Measurements from ENCODE around the gene KPNA5. TPM values are rescaled to one million over a fixed set of nuclear protein-coding genes. Genes with fewer than 3 reads are reported as not detected.

Gene KPNA5
- total RNA-seq, 1 donor from 2014 or later: 10.4 TPM

DNA sequence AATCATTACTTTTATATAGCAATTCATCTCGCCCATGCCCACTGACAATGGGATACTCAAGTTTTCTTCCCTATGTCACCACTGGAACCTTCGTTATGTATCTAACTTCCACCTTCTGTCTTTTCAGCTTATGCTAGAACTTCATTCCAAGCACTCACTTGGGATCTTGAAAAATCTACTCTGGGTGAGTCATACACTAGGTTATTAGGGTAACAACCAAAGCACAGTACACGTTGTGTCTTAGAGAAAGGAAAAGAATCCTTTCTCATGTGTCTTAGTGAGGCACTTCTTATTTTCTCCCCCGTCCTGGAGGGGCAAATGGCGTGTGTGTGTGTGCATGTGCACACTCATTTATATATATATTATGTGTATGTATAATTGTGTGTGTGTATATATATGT is 102.8 kb downstream of the KPNA5 start:
- H3K27me3 Mint-ChIP-seq (ENCODE audit: unreplicated experiment): peaks cover 21% of the 10 kb centered on the region
- H3K4me3 Mint-ChIP-seq (ENCODE audit: unreplicated experiment): no peak overlapping the region
- H3K9me3 Mint-ChIP-seq (ENCODE audit: unreplicated experiment): no peaks in the 10 kb centered on the region
- no peaks in the 10 kb centered on the region for H3K4me1 Mint-ChIP-seq (ENCODE audit: unreplicated experiment)
- H3K27ac Mint-ChIP-seq (ENCODE audit: unreplicated experiment): no peak overlapping the region
- TF ChIP-seq CTCF (IDR thresholded peaks at IDR 0.05): no peak
- H3K36me3 Mint-ChIP-seq (ENCODE audit: unreplicated experiment): no peaks in the 10 kb centered on the region
- DNase-seq (ENCODE audit: extremely low spot score, unreplicated experiment): no peak

Other genes starting within 250 kb of the KPNA5 start
- gene CALHM6, start 219.8 kb upstream of the KPNA5 start, total RNA-seq: 0.94 and 1.3 TPM in 2 replicates
- gene CALHM5, start 169.6 kb upstream of the KPNA5 start, total RNA-seq: 4.9 and 5.6 TPM in 2 replicates
- gene TRAPPC3L, start 135.5 kb upstream of the KPNA5 start, total RNA-seq: not detected in 2 replicates
- not detected in 2 replicates for gene CALHM4, start 127.5 kb upstream of the KPNA5 start, total RNA-seq
- 37.2 and 43.6 TPM in 2 replicates for gene RWDD1, start 109.7 kb upstream of the KPNA5 start, total RNA-seq
- 0.24 and 0.38 TPM in 2 replicates for gene RSPH4A, start 64.7 kb upstream of the KPNA5 start, total RNA-seq
- gene ZUP1, start 12.4 kb upstream of the KPNA5 start, total RNA-seq: 9.4 and 10.0 TPM in 2 replicates
- gene FAM162B, start 84.5 kb downstream of the KPNA5 start, total RNA-seq: not detected in 2 replicates
- not detected in 2 replicates for gene GPRC6A, start 147.9 kb downstream of the KPNA5 start, total RNA-seq
- not detected in 2 replicates for gene RFX6, start 196.0 kb downstream of the KPNA5 start, total RNA-seq

Data from osteocyte (in vitro differentiated cells).